Keratinocyte (primary cell): Measurements from ENCODE around the gene TXNRD1. TPM values are rescaled to one million over a fixed set of nuclear protein-coding genes. Genes with fewer than 3 reads are reported as not detected.
A peak's percentile ranks its signal among the peaks of the same experiment; 100 is the strongest.

Source experiments
- DNase-seq: peaks from one replicate; pipeline ENCODE4 v3.0.0-alpha.2; 2011; ENCODE audit warnings: low read depth, missing footprints, low spot score
- FAIRE-seq: peaks from 2 replicates; lab custom pipeline; 2011; peaks lifted over from hg19 to GRCh38; lab: Jason Lieb, UNC
- H2AFZ ChIP-seq: 2 replicates; pipeline ENCODE4 v1.6.0; 2012; ENCODE audit warnings: low read length, control low read depth, inconsistent platforms; ENCODE audit not compliant: control insufficient read depth
- H3K27ac ChIP-seq: 2 replicates; pipeline ENCODE4 v1.5.1; 2011; ENCODE audit warnings: low read length; ENCODE audit not compliant: control insufficient read depth, insufficient read depth
- H3K27me3 ChIP-seq: 3 replicates; pipeline ENCODE4 v1.6.0; 2011; ENCODE audit warnings: low read length; ENCODE audit not compliant: control insufficient read depth, insufficient read depth; ENCODE audit errors: extremely low read depth
- H3K36me3 ChIP-seq, 2 experiments: 2 replicates in 1 of 2; 3 replicates in 1 of 2; pipeline ENCODE4 v1.5.1; 2011; ENCODE audit warnings: low read length in 2 of 2, mild to moderate bottlenecking in 1 of 2; ENCODE audit not compliant: control insufficient read depth in 2 of 2, insufficient read depth in 2 of 2; ENCODE audit errors: extremely low read depth in 1 of 2
- H3K4me1 ChIP-seq: 3 replicates; pipeline ENCODE4 v1.5.1; 2011; ENCODE audit warnings: low read length; ENCODE audit not compliant: control insufficient read depth, insufficient read depth; ENCODE audit errors: extremely low read depth
- H3K4me2 ChIP-seq: 3 replicates; pipeline ENCODE4 v1.6.0; 2011; ENCODE audit warnings: low read depth, low read length; ENCODE audit not compliant: control insufficient read depth, insufficient read depth; ENCODE audit errors: extremely low read depth
- H3K4me3 ChIP-seq, 3 experiments: fragments of 200-600 bp in 1 of 3; sonication (generic) in 1 of 3; 2 replicates in 2 of 3; 3 replicates in 1 of 3; pipeline ENCODE4 v1.5.1; 2011 to 2016; ENCODE audit warnings: low read length in 3 of 3, mild to moderate bottlenecking in 3 of 3, control low read depth in 2 of 3, inconsistent platforms in 1 of 3, low read depth in 1 of 3, mixed read lengths in 1 of 3, mixed run types in 1 of 3, moderate library complexity in 1 of 3; ENCODE audit not compliant: control insufficient read depth in 2 of 3, insufficient read depth in 2 of 3; ENCODE audit errors: extremely low read depth in 1 of 3
- H3K79me2 ChIP-seq: 2 replicates; pipeline ENCODE4 v1.6.0; 2012; ENCODE audit warnings: low read length; ENCODE audit not compliant: control insufficient read depth, insufficient read depth
- H3K9ac ChIP-seq: 3 replicates; pipeline ENCODE4 v1.6.0; 2011; ENCODE audit warnings: low read length; ENCODE audit not compliant: control insufficient read depth, insufficient read depth; ENCODE audit errors: extremely low read depth
- H3K9me1 ChIP-seq: 3 replicates; pipeline ENCODE4 v1.6.0; 2011; ENCODE audit warnings: low read length; ENCODE audit not compliant: control insufficient read depth, insufficient read depth; ENCODE audit errors: extremely low read depth
- H3K9me3 ChIP-seq: 2 replicates; pipeline ENCODE4 v1.5.1; 2012; ENCODE audit warnings: low read depth, low read length; ENCODE audit not compliant: control insufficient read depth
- H4K20me1 ChIP-seq: 3 replicates; pipeline ENCODE4 v1.6.0; 2011; ENCODE audit warnings: low read length; ENCODE audit not compliant: control insufficient read depth, insufficient read depth; ENCODE audit errors: extremely low read depth
- CTCF ChIP-seq, 3 experiments: IDR thresholded peaks in 1 of 3; conservative IDR thresholded peaks in 1 of 3; optimal IDR thresholded peaks in 1 of 3; 2 replicates in 2 of 3; 3 replicates in 1 of 3; pipeline versions ENCODE3 to v1.5.1; 2011; ENCODE audit warnings: low read length in 3 of 3, mild to moderate bottlenecking in 3 of 3, moderate library complexity in 2 of 3, control low read depth in 1 of 3, inconsistent platforms in 1 of 3; ENCODE audit not compliant: insufficient read depth in 2 of 3; ENCODE audit errors: extremely low read depth in 1 of 3
- EZH2 ChIP-seq: IDR thresholded peaks from one replicate; pipeline ENCODE4 v1.6.1; 2012; ENCODE audit warnings: inconsistent platforms, mild to moderate bottlenecking, low read length, moderate library complexity
- dilution Hi-C: fragments of 300-500 bp; cut with MboI; formaldehyde crosslinking; loops from one replicate; pipeline ENCODE4 v1.7.0; 2020; ENCODE audit warnings: low sequenced_read_pairs; ENCODE audit not compliant: extremely low pct_ligation_motif_present
- polyA plus RNA-seq, 5 experiments: library from polyadenylated mRNA; depleted of rRNA in 3 of 5; stranded (reverse) in 3 of 5; stranded (forward) in 1 of 5; unstranded in 1 of 5; fragments of >200 nt; gene quantifications; 1 replicate in 1 of 5; 2 replicates in 3 of 5; 3 replicates in 1 of 5; pipeline versions ENCODE4 v1.2.1 to v1.2.3, GENCODE V29; 2011 to 2012; ENCODE audit warnings: missing spikeins in 2 of 5, low read depth in 1 of 5, low replicate concordance in 1 of 5

The TXNRD1 gene
- polyA plus RNA-seq, 1 donor (not counting 4 experiments of a cell fraction or from before 2014, with no cell fraction given), result 88.9 TPM

- dilution Hi-C loops, result no loop called here
- FAIRE-seq (no peak), DNase-seq (no peak)
- no peak overlapping the region for H3K4me3 ChIP-seq
- no peak overlapping the region for H2AFZ ChIP-seq
- no peaks in the 10 kb centered on the region for H3K9me1 ChIP-seq
- TF ChIP-seq CTCF (optimal IDR thresholded peaks at IDR 0.05 in 1 of 3, IDR thresholded peaks at IDR 0.05 in 1 of 3, conservative IDR thresholded peaks at IDR 0.05 in 1 of 3; ENCODE audit: extremely low read depth in 1 of 3, insufficient read depth in 2 of 3, low read length in 3 of 3) (no peak), EZH2 (no peak)
- H3K27me3 ChIP-seq, result no peaks in the 10 kb centered on the region
- H3K79me2 ChIP-seq, result no peaks in the 10 kb centered on the region
- peaks cover 0 to 1% of the 10 kb centered on the region in 2 experiments for H3K36me3 ChIP-seq
- no peaks in the 10 kb centered on the region for H3K9me3 ChIP-seq
- no peak overlapping the region for H3K9ac ChIP-seq
- H3K4me2 ChIP-seq, result no peak overlapping the region
- no peaks in the 10 kb centered on the region for H3K4me1 ChIP-seq
- no peak overlapping the region for H3K27ac ChIP-seq
- H4K20me1 ChIP-seq, result no peaks in the 10 kb centered on the region
Measured at GRCh38 chr12:104357421-104357952, 141.9 kb downstream of the TXNRD1 start.

GRCh38 chr12:104358353-104359003, 142.9 kb downstream of the TXNRD1 start:
- H3K4me2 ChIP-seq, result no peak overlapping the region
- H3K9me1 ChIP-seq, result no peaks in the 10 kb centered on the region
- H3K27me3 ChIP-seq, result no peaks in the 10 kb centered on the region
- no peak overlapping the region for H3K27ac ChIP-seq
- no peak overlapping the region for H3K9ac ChIP-seq
- no peak for DNase-seq
- no peak overlapping the region for H2AFZ ChIP-seq
- no peaks in the 10 kb centered on the region for H4K20me1 ChIP-seq
- no peaks in the 10 kb centered on the region for H3K4me1 ChIP-seq
- no peaks in the 10 kb centered on the region for H3K79me2 ChIP-seq
- H3K4me3 ChIP-seq, result no peak overlapping the region
- FAIRE-seq, result peak; percentile 80
- no peaks in the 10 kb centered on the region for H3K9me3 ChIP-seq
- TF ChIP-seq CTCF (optimal IDR thresholded peaks at IDR 0.05 in 1 of 3, IDR thresholded peaks at IDR 0.05 in 1 of 3, conservative IDR thresholded peaks at IDR 0.05 in 1 of 3; ENCODE audit: extremely low read depth in 1 of 3, insufficient read depth in 2 of 3, low read length in 3 of 3) (peak; percentile 79 to 89 (median 82)), EZH2 (no peak)
- dilution Hi-C loops, result no loop called here
- peaks cover 0 to 1% of the 10 kb centered on the region in 2 experiments for H3K36me3 ChIP-seq
